ENCODE data around the gene CSTF3.
"Not testable (repeated sequence)": the region's sequence is repeated elsewhere in the genome, so short reads cannot be mapped to it uniquely, and the experiment has no call there.

Gene CSTF3

DNA sequence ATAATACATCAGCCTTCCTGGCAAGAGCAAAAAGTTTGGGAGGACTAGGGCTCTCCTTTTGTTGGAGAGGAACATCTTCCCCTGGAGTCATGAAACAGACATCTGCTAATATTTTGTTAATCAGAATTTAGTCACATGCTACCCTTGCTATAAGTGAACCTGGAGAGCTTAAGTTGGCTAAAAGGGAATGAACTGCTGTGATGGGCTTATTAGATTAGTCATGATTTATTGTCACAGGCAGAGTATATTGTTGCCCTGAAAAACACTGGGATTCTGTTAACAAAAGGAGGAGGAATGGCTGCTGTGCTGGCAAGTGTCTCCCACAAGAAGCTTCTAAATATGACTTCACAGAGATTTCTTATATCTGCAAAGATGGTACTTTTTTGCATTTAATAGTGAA, 105.9 kb downstream of the CSTF3 start:
- DNase-seq (ENCODE audit: low spot score) = no peak
- Histone ChIP-seq H3K27ac (no peak overlapping the region), H3K4me3 (no peak overlapping the region)
- TF ChIP-seq, protein P1, sequence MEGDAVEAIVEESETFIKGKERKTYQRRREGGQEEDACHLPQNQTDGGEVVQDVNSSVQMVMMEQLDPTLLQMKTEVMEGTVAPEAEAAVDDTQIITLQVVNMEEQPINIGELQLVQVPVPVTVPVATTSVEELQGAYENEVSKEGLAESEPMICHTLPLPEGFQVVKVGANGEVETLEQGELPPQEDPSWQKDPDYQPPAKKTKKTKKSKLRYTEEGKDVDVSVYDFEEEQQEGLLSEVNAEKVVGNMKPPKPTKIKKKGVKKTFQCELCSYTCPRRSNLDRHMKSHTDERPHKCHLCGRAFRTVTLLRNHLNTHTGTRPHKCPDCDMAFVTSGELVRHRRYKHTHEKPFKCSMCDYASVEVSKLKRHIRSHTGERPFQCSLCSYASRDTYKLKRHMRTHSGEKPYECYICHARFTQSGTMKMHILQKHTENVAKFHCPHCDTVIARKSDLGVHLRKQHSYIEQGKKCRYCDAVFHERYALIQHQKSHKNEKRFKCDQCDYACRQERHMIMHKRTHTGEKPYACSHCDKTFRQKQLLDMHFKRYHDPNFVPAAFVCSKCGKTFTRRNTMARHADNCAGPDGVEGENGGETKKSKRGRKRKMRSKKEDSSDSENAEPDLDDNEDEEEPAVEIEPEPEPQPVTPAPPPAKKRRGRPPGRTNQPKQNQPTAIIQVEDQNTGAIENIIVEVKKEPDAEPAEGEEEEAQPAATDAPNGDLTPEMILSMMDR (IDR thresholded peaks at IDR 0.05) = no peak

DNA sequence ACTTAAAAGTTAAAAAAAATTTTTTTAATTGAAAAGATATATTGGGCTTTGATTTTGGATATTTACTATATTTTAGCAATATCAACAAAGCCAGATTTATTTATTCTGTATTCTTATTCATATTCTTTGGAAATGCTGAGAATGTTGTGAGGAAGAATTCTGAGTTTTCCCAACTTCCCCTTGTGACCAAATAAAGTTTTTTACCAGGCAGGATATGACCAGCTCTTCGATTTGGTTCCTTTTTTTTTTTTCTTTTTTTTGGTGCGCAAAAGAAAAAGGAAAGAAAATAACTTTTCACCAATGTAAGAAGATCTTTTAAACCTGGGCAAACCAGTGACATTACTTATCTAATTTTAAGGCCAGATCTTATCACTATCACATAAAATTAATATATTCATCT, 109.0 kb downstream of the CSTF3 start:
- DNase-seq (ENCODE audit: low spot score) = no peak
- H3K27ac ChIP-seq = no peak overlapping the region
- TF ChIP-seq, protein P1 (IDR thresholded peaks at IDR 0.05) = no peak
- no peak overlapping the region for H3K4me3 ChIP-seq

DNA sequence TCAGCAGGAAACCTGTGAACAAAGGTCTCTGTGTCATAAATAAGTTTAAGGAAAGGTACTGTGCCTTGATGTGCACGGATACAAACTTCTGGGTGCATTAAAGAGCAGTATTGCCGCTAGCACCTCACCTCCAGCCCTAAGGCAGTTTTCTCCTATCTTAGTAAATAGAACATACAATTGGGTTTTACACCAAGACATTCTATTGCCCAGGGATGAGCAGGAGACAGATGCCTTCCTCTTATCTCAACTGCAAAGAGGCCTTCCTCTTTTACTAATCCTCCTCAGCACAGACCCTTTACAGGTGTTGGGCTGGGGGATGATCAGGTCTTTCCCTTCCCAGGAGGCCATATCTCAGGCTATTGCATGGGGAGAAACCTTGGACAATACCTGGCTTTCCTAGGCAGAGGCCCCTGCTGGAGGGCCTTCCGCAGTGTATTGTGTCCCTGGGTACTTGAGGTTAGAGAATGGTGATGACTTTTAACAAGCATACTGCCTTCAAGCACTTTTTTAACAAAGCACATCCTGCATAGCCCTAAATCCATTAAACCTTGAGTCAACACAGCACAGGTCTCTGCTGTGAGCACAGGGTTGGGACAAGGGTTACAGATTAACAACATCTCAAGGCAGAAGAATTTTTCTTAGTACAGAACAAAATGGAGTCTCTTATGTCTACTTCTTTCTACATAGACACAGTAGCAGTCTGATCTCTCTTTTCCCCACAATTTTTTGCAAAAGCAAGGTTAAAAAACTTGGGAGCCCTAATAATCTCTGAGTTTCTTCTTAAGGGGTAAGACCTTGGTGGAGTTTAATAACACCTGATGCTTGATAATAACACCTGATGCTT, 111.5 kb downstream of the CSTF3 start:
- not testable (repeated sequence) for H3K4me3 ChIP-seq; DNase-seq (ENCODE audit: low spot score); H3K27ac ChIP-seq

DNA sequence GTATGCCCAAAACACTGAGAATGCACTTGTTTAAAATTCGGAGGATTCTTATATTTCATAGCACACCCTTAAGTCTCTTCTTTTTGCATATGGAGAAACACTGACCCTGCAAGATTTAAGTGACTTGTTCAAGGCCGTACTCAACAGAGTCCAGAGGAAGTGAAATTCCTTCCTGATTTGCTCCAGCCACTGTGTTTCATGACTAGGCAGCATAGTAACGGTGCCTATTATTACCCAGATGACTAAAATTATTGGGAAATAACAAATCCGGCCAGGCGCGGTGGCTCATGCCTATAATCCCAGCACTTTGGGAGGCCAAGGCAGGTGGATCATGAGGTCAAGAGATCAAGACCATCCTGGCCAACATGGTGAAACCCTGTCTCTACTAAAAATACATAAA, 112.6 kb downstream of the CSTF3 start:
- H3K27ac ChIP-seq; DNase-seq (ENCODE audit: low spot score); H3K4me3 ChIP-seq: not testable (repeated sequence)

DNA sequence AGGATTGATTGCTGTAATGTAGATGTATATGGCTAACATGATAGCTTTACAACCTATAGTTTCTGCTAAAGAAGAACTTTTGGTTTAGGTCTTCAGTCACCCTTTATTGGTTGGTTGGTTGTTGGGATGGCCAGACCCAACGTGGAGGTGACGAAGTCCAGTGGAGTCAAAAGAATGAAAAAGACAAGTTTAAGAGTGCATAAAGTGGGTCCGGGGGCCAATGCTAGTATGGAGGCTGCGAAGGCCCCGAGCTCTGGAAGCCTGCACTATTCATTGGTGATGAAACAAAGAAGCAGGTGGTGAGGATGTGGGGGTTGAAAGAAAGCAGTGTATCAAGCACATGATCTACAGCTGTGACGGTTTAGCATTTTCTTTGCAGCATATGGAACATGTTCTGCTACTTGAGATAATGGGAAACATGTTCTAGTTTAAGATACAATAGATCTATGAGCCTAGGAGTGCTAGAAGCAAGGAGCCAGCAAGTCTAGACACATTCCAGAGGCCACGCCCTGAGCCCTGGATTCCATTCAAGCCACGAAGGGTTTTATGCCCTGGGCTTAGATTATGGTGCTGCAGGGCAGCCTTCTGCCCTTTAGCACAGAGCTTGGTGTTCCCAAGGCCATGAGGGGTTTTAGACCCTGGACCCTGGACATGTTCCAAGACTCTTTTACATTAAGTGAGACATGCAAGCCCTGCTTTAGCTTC, 115.6 kb downstream of the CSTF3 start:
- Histone ChIP-seq H3K27ac (no peak overlapping the region), H3K4me3 (no peak overlapping the region)
- no peak for DNase-seq (ENCODE audit: low spot score)
- TF ChIP-seq, protein P1 (IDR thresholded peaks at IDR 0.05) = no peak

DNA sequence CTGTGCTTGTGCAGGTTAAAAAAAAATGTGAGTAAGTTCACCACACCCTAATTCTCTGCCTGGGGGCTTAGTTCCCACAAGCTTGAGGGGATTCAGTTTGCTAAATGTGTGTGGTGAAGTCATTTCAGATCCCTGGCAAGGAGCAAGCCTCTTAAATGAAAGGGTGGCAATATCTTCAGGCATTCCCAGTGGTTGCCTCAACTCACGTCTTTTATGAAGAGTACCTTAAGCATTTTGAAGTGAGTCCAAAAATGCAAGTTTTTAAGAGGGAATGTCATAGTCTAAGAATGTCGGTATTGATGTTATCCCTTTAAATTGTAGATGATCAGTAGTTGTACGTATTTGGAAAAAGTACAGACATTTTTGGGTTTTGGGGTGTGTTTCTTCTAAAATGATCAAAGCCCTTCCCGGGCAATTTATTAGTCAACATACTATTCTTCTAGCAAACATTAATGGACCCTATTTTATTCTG, 117.0 kb downstream of the CSTF3 start:
- no peak for DNase-seq (ENCODE audit: low spot score)
- H3K4me3 ChIP-seq = no peak overlapping the region
- TF ChIP-seq, protein P1 (IDR thresholded peaks at IDR 0.05) = no peak
- no peak overlapping the region for H3K27ac ChIP-seq

DNA sequence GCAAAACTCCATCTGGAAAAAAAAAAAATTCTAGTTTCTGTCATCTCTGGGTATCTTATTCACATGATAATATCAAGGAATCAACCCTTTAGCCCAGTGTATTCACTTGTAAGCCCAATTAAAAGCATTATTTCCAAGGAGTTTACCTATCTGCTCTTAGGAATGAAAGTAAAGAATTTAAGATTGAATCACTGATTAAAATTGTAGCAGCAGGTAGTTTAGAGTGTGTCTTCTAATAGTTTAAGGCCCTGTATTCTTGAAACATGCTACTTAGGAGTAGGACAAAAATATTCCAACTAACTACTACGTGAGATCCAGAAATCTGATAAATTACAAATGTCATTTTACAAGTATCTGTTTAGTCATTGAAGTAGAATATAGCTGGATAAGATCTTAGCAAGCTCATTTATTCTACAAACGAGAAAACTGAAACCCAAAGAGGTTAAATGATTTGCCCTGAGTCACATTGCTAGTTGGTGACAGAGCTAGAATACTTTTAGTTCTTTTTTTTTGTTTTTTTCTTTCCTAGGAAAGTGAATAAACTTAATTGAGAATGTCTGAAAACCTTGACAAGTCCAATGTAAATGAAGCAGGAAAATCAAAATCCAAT, 118.0 kb downstream of the CSTF3 start:
- Histone ChIP-seq H3K27ac (no peak overlapping the region), H3K4me3 (no peak overlapping the region)
- TF ChIP-seq, protein P1 (IDR thresholded peaks at IDR 0.05) = no peak
- DNase-seq (ENCODE audit: low spot score) = no peak
